HG03442 (cell line): ENCODE data around the gene THADA.

Experiments used
- ATAC-seq: cut with Tn5 transposase; IDR thresholded peaks from one replicate; pipeline ENCODE4 v1.9.1; 2021; ENCODE audit warnings: mild to moderate bottlenecking, moderate library complexity; ENCODE audit not compliant: unreplicated experiment

THADA gene

GRCh38 chr2:43228321-43228751, 367.5 kb downstream of the THADA start:
- no peak for ATAC-seq

- ATAC-seq: no peak
These were observed 368.0 kb downstream of the THADA start for GRCh38 chr2:43227830-43228281.

- ATAC-seq: peak; percentile 10
These were observed 368.6 kb downstream of the THADA start for GRCh38 chr2:43226955-43227829.

GRCh38 chr2:43226558-43226954, 369.3 kb downstream of the THADA start, which contains the start of gene ZFP36L2:
ZFP36L2 (minus strand) TSS chr2:43226606; CDS start chr2:43226315, 291 bp downstream.
- ATAC-seq: peak; percentile 51

GRCh38 chr2:43225788-43226557, 369.9 kb downstream of the THADA start:
- ATAC-seq: peak; percentile 27

GRCh38 chr2:43225093-43225787, 370.6 kb downstream of the THADA start:
- no peak for ATAC-seq

GRCh38 chr2:43224571-43225092, 371.2 kb downstream of the THADA start:
- no peak for ATAC-seq

GRCh38 chr2:43224131-43224570, 371.7 kb downstream of the THADA start:
- ATAC-seq: no peak

GRCh38 chr2:43223521-43224001, 372.3 kb downstream of the THADA start:
- ATAC-seq: no peak

- no peak for ATAC-seq
These were observed 373.1 kb downstream of the THADA start for GRCh38 chr2:43222475-43223309.

- no peak for ATAC-seq
These were observed 373.9 kb downstream of the THADA start for GRCh38 chr2:43221763-43222474.

GRCh38 chr2:43221124-43221762, 374.6 kb downstream of the THADA start:
- no peak for ATAC-seq

GRCh38 chr2:43220760-43221123, 375.1 kb downstream of the THADA start:
- ATAC-seq: no peak

- no peak for ATAC-seq
These were observed 375.5 kb downstream of the THADA start for GRCh38 chr2:43220229-43220751.

- peak; percentile 48 for ATAC-seq
These were observed 376.2 kb downstream of the THADA start for GRCh38 chr2:43219383-43220228.

- ATAC-seq: peak; percentile 34
These were observed 377.0 kb downstream of the THADA start for GRCh38 chr2:43218702-43219382.

GRCh38 chr2:43218155-43218701, 377.6 kb downstream of the THADA start:
- no peak for ATAC-seq
